Central memory CD4-positive, alpha-beta T cell (primary cell): ENCODE results near the gene TNFRSF1B.
A peak's percentile ranks its signal among the peaks of the same experiment; 100 is the strongest.
"Not testable (repeated sequence)": the region's sequence is repeated elsewhere in the genome, so short reads cannot be mapped to it uniquely, and the experiment has no call there.

Source experiments
- DNase-seq: peaks from one replicate; pipeline ENCODE4 v3.0.0; 2022

Gene TNFRSF1B

GRCh38 chr1:12224092-12224491, 57.3 kb downstream of the TNFRSF1B start:
- DNase-seq, result not testable (repeated sequence)

GRCh38 chr1:12228979-12229378, 62.2 kb downstream of the TNFRSF1B start:
- DNase-seq, result no peak

GRCh38 chr1:12229386-12229834, 62.6 kb downstream of the TNFRSF1B start:
- no peak for DNase-seq

- DNase-seq, result peak; percentile 80
Measured at GRCh38 chr1:12229835-12230548, 63.2 kb downstream of the TNFRSF1B start, which contains the start of gene VPS13D. Gene VPS13D (plus strand): TSS chr1:12230030. CDS start chr1:12234267, 4,237 bp downstream.

- no peak for DNase-seq
Measured at GRCh38 chr1:12230549-12231275, 63.9 kb downstream of the TNFRSF1B start.

GRCh38 chr1:12231276-12231595, 64.4 kb downstream of the TNFRSF1B start:
- DNase-seq, result no peak

- DNase-seq, result no peak
Measured at GRCh38 chr1:12232221-12232620, 65.4 kb downstream of the TNFRSF1B start.

GRCh38 chr1:12244078-12244477, 77.3 kb downstream of the TNFRSF1B start:
- DNase-seq, result no peak

- DNase-seq, result no peak
Measured at GRCh38 chr1:12244585-12244984, 77.8 kb downstream of the TNFRSF1B start.

- no peak for DNase-seq
Measured at GRCh38 chr1:12245116-12245515, 78.3 kb downstream of the TNFRSF1B start.

- DNase-seq, result no peak
Measured at GRCh38 chr1:12245733-12246132, 78.9 kb downstream of the TNFRSF1B start.

- DNase-seq, result no peak
Measured at GRCh38 chr1:12246584-12246983, 79.8 kb downstream of the TNFRSF1B start.

GRCh38 chr1:12249181-12249580, 82.4 kb downstream of the TNFRSF1B start:
- DNase-seq, result no peak

- DNase-seq, result no peak
Measured at GRCh38 chr1:12249748-12250147, 83.0 kb downstream of the TNFRSF1B start.

- DNase-seq, result no peak
Measured at GRCh38 chr1:12251442-12251841, 84.7 kb downstream of the TNFRSF1B start.

GRCh38 chr1:12255913-12256312, 89.1 kb downstream of the TNFRSF1B start:
- no peak for DNase-seq

- DNase-seq, result no peak
Measured at GRCh38 chr1:12258272-12258671, 91.5 kb downstream of the TNFRSF1B start.
